Ovary (tissue), 9 donors: ENCODE data around the gene FMO5. TPM values are rescaled to one million over a fixed set of nuclear protein-coding genes. Genes with fewer than 3 reads are reported as not detected.
"Not testable (repeated sequence)": the region's sequence is repeated elsewhere in the genome, so short reads cannot be mapped to it uniquely, and the experiment has no call there.

Source experiments
- DNase-seq, 5 donors: peaks; one replicate each; pipeline ENCODE4 v3.0.0-alpha.2; 2019 to 2020
- H3K27ac ChIP-seq, 2 donors: fragments of 200-600 bp; one replicate each; pipeline versions ENCODE4 v1.5.1 to v1.8.0; 2019 to 2022
- H3K27me3 ChIP-seq: fragments of 200-600 bp; one replicate; pipeline ENCODE4 v1.8.0; 2022
- H3K36me3 ChIP-seq: fragments of 200-600 bp; sonication (generic); one replicate; pipeline ENCODE4 v1.5.1; 2019
- H3K4me1 ChIP-seq: one replicate; pipeline ENCODE4 v1.8.1; 2013; ENCODE audit warnings: mild to moderate bottlenecking, moderate library complexity; ENCODE audit not compliant: insufficient read depth
- H3K4me3 ChIP-seq: fragments of 200-600 bp; sonication (generic); one replicate; pipeline ENCODE4 v1.5.1; 2017
- H3K9me3 ChIP-seq, 2 donors: fragments of 200-600 bp in 1 of 2; sonication (generic) in 1 of 2; one replicate each; pipeline versions ENCODE4 v1.5.1 to v1.8.1; 2013 to 2019; ENCODE audit warnings: mild to moderate bottlenecking in 1 of 2, moderate library complexity in 1 of 2
- EP300 ChIP-seq: sonication (generic); formaldehyde crosslinking; IDR thresholded peaks from one replicate; pipeline ENCODE4 v1.6.1; 2017; ENCODE audit warnings: antibody characterized with exemption
- POLR2A ChIP-seq: fragments of 450-650 bp; IDR thresholded peaks from one replicate; pipeline ENCODE4 v1.6.1; 2017; ENCODE audit warnings: antibody characterized with exemption, mild to moderate bottlenecking, moderate library complexity
- WGBS, 3 donors: extraction: QIAGEN DNeasy Blood & Tissue Kit in 1 of 3; methylation state at CpG; one replicate each; pipeline versions ENCODE4 v1.1.5 to v1.1.7; 2013 to 2017; 5-methylcytosine and 5-hydroxymethylcytosine counted together
- intact Hi-C, 4 donors: fragments of 100-400 bp; cut with DNase I; formaldehyde crosslinking; loops; one replicate each; pipeline versions ENCODE4 v1.11.0 to v1.15.1; 2022 to 2023
- polyA plus RNA-seq, 2 donors: library from polyadenylated mRNA; stranded (reverse); fragments of 200-250 nt in 1 of 2; fragments of 350-450 nt in 1 of 2; fragmentation: Illumina TruSeq in 1 of 2; extraction: RNeasy Lipid Tissue Mini Kit (QIAGEN cat#74804) in 1 of 2; gene quantifications; one replicate each; pipeline ENCODE4 v1.2.3, GENCODE V29; 2013 to 2014
- total RNA-seq, 7 donors: library from RNA; depleted of rRNA in 2 of 7; stranded (reverse); fragments of >200 nt in 2 of 7; fragmentation: NEBNext Ultra II Directional in 3 of 7; extraction: Animal tissue kit (Norgen Biotek cat#: 25700) in 3 of 7; gene quantifications; one replicate each; pipeline versions ENCODE4 v1.1.0 to v1.2.4, GENCODE V29; 2016 to 2023
- TF ChIP-seq, protein P1 (sequence below), 3 donors: fragments of 450-650 bp in 2 of 3; fragments of 200-600 bp in 1 of 3; IDR thresholded peaks; one replicate each; pipeline versions ENCODE4 v1.5.1 to v1.8.0; 2016 to 2022; ENCODE audit warnings: antibody characterized with exemption in 3 of 3, mild to moderate bottlenecking in 1 of 3
- donor health status: DM: no; HTN: no; CAD: no; lungs with moderate emphysema.
- donor health status: DM: no; HTN: no; CAD: no.
- donor health status: Bipolar disorder and iron deficiency.
- donor health status: DM: yes; HTN: yes; CAD: no.
- donor health status: DM: no; HTN: no; CAD: no.
- donor health status: DM: yes; HTN: yes; CAD: no.

FMO5 gene
- total and polyA plus RNA-seq, 9 donors, result 1.8 to 5.7 (median 3.4) TPM

DNA sequence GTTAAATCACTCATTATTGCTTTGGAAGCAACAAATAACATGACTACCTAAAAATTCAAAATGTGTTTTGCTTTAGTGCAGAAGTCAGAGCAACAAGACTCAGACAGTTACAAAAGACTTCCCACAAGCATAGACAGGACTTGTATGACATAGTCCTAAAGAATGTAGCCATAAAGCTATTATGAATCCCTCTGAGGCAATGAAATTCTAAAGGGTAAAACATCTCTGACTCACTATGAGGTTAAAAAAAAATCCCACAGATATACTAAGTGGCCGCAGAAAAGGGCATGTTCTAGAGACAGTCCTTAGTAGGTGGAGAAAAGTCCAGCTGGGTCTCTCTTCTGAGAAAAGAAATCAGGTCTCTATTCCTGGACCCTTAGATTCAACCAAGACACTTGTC, 57.8 kb downstream of the FMO5 start:
- H3K4me3 ChIP-seq, result no peak overlapping the region
- H3K27ac ChIP-seq, result no peak overlapping the region
- no peaks in the 10 kb centered on the region for H3K9me3 ChIP-seq
- TF ChIP-seq, protein P1, sequence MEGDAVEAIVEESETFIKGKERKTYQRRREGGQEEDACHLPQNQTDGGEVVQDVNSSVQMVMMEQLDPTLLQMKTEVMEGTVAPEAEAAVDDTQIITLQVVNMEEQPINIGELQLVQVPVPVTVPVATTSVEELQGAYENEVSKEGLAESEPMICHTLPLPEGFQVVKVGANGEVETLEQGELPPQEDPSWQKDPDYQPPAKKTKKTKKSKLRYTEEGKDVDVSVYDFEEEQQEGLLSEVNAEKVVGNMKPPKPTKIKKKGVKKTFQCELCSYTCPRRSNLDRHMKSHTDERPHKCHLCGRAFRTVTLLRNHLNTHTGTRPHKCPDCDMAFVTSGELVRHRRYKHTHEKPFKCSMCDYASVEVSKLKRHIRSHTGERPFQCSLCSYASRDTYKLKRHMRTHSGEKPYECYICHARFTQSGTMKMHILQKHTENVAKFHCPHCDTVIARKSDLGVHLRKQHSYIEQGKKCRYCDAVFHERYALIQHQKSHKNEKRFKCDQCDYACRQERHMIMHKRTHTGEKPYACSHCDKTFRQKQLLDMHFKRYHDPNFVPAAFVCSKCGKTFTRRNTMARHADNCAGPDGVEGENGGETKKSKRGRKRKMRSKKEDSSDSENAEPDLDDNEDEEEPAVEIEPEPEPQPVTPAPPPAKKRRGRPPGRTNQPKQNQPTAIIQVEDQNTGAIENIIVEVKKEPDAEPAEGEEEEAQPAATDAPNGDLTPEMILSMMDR (IDR thresholded peaks at IDR 0.05), result no peak
- TF ChIP-seq POLR2A (no peak), EP300 (no peak)
- H3K36me3 ChIP-seq, result no peaks in the 10 kb centered on the region
- peaks cover 4% of the 10 kb centered on the region for H3K4me1 ChIP-seq
- DNase-seq, result no peak
- H3K27me3 ChIP-seq, result no peaks in the 10 kb centered on the region
- WGBS, 3 donors, result 50 to 88% (median 58%) methylated on average over 1 of the region's 1 CpG
- intact Hi-C loops, result no loop called here

DNA sequence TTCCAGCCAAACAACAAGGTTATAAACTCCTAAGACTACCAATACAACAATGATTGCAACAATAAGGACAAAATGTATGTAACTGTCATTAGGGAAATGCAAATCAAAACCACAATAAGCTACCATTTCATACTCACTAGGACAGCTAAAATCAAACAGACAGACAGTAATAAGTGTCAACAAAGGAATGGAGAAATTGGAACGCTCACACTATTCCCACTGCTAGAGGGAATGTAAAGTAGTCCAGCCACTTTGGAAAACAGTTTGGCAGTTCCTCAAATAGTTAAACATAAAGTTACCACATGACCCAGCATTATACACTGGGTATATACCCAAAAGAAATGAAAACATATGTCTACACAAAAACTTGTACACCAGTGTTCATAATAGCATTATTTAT, 62.1 kb downstream of the FMO5 start:
- intact Hi-C loops, result no loop called here
- H3K27me3 ChIP-seq, result no peaks in the 10 kb centered on the region
- WGBS, 3 donors, result 97 to 100% (median 97%) methylated on average over 1 of the region's 1 CpG
- H3K36me3 ChIP-seq, result no peaks in the 10 kb centered on the region
- H3K27ac ChIP-seq, result no peak overlapping the region
- H3K9me3 ChIP-seq, result no peaks in the 10 kb centered on the region
- H3K4me1 ChIP-seq, result no peaks in the 10 kb centered on the region
- no peak overlapping the region for H3K4me3 ChIP-seq
- TF ChIP-seq POLR2A (no peak), EP300 (no peak)
- TF ChIP-seq, protein P1 (IDR thresholded peaks at IDR 0.05), result no peak
- no peak for DNase-seq

DNA sequence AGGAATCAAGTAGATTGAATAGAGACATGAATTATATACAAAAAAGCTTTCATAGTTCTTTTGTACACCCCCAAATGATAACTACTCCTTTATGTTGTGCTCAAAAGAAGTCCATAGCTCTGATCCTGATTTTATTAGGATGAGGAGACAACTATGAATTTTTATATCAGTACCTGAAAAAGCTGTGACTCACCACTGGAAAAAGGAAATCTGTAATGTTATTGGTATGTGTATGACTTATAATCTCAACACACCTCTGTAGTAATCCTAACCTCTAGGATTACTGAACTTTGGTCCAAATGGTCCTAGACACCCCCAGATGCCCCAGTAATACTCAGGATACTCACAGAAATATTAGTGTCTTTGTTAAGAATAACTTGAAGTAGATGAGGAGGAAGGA, 63.0 kb downstream of the FMO5 start:
- intact Hi-C loops, result no loop called here
- no peak for DNase-seq
- Histone ChIP-seq H3K27me3 (no peaks in the 10 kb centered on the region), H3K4me3 (no peak overlapping the region), H3K9me3 (no peaks in the 10 kb centered on the region), H3K4me1 (no peaks in the 10 kb centered on the region), H3K36me3 (no peaks in the 10 kb centered on the region), H3K27ac (no peak overlapping the region)
- no peak for TF ChIP-seq EP300
- no peak for TF ChIP-seq POLR2A
- TF ChIP-seq, protein P1 (IDR thresholded peaks at IDR 0.05), result no peak

DNA sequence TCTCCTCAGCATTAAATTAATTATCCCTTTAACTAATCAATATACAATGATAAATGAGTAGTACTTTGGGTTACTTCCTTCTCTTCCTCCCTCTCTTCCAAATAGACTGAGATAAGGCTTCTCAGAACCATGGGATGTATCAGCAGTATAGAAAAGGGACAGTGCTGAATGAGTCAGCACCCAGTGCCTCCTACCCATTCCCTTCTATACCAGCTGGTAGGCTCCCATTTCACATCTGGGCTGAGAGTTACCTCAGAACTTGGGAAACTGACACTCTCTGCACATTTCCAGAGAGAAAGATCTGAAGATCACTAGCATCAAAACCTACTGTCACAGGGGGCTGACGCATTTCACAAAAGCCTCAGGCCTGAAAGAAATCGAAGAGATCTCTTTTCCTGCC, 68.0 kb downstream of the FMO5 start:
- H3K4me1 ChIP-seq, DNase-seq, H3K36me3 ChIP-seq, H3K27me3 ChIP-seq, H3K4me3 ChIP-seq, H3K27ac ChIP-seq, intact Hi-C loops, H3K9me3 ChIP-seq: not testable (repeated sequence)
- WGBS, 3 donors, result 94 to 98% (median 94%) methylated on average over 2 of the region's 2 CpGs

DNA sequence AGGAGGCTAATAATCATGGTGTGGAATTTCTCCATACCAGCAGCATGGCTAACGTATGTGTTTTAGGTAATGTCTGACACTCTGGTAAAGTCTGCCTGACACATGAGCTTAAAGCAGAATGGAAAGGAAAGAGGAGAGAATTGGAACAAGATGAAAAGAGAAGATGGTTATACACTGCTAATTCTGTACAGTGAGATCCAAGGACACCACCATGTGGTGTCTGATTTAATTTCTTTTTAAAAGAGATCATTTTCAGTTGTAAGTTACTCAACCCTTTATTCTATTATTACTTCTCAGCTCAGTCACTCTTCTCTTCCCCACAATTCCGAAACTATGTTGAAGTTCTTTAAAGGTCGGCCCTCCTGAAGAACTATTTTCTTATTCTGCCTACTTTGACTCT, 68.5 kb downstream of the FMO5 start:
- Histone ChIP-seq H3K4me1 (no peaks in the 10 kb centered on the region), H3K27me3 (no peaks in the 10 kb centered on the region), H3K36me3 (no peaks in the 10 kb centered on the region), H3K27ac (no peak overlapping the region), H3K4me3 (no peak overlapping the region), H3K9me3 (no peaks in the 10 kb centered on the region)
- TF ChIP-seq, protein P1 (IDR thresholded peaks at IDR 0.05), result no peak
- TF ChIP-seq EP300 (no peak), POLR2A (no peak)
- no peak for DNase-seq
- 89 to 95% (median 94%) methylated on average over 3 of the region's 3 CpGs for WGBS, 3 donors
- intact Hi-C loops, result no loop called here
